H1 (cell line): ENCODE measurements around the gene RAB10. TPM values are rescaled to one million over a fixed set of nuclear protein-coding genes. Genes with fewer than 3 reads are reported as not detected.

Experiments used
- CTCF ChIA-PET: fragments of 300-600 bp; sonication (Branson Sonifier 250); formaldehyde crosslinking; loops from one replicate; lab custom pipeline; 2021; ENCODE audit not compliant: partially characterized antibody; lab: Charles Lee
- POLR2A ChIA-PET: fragments of 300-600 bp; sonication (Branson Sonifier 250); formaldehyde crosslinking; loops from one replicate; lab custom pipeline; 2021; ENCODE audit warnings: inconsistent platforms; ENCODE audit not compliant: partially characterized antibody; lab: Charles Lee
- DNase-seq, 2 experiments: peaks; one replicate each; pipeline versions ENCODE4 v3.0.0 to v3.0.0-alpha.2; 2010 to 2022; ENCODE audit warnings: low spot score in 2 of 2, low read depth in 1 of 2, mixed read lengths in 1 of 2
- FAIRE-seq: peaks from 2 replicates; lab custom pipeline; 2011; peaks lifted over from hg19 to GRCh38; lab: Jason Lieb, UNC
- H2AFZ ChIP-seq: 2 replicates; pipeline ENCODE4 v1.8.1; 2012; ENCODE audit warnings: low read length, inconsistent platforms
- H2AK5ac ChIP-seq: 2 replicates; pipeline ENCODE4 v1.6.1; 2013; ENCODE audit warnings: low read depth, low read length
- H2BK120ac ChIP-seq: replicated peaks from 2 replicates; pipeline ENCODE3; 2013; ENCODE audit warnings: low read depth, low read length, inconsistent platforms
- H2BK12ac ChIP-seq: 2 replicates; pipeline ENCODE4 v1.6.1; 2013; ENCODE audit warnings: low read depth, low read length
- H2BK15ac ChIP-seq: 2 replicates; pipeline ENCODE4 v1.6.1; 2013; ENCODE audit warnings: low read length
- H2BK20ac ChIP-seq: 2 replicates; pipeline ENCODE4 v1.6.1; 2013; ENCODE audit warnings: low read length
- H2BK5ac ChIP-seq: 2 replicates; pipeline ENCODE4 v1.6.1; 2013; ENCODE audit warnings: low read depth, low read length
- H3K14ac ChIP-seq: 2 replicates; pipeline ENCODE4 v1.6.1; 2013; ENCODE audit warnings: inconsistent platforms; ENCODE audit not compliant: insufficient read length
- H3K18ac ChIP-seq: 2 replicates; pipeline ENCODE4 v1.6.1; 2013; ENCODE audit warnings: low read length; ENCODE audit errors: extremely low read depth
- H3K23ac ChIP-seq: 2 replicates; pipeline ENCODE4 v1.6.1; 2013; ENCODE audit warnings: inconsistent platforms; ENCODE audit not compliant: insufficient read length
- H3K23me2 ChIP-seq: 2 replicates; pipeline ENCODE4 v1.6.1; 2013; ENCODE audit warnings: low read depth, low read length
- H3K27ac ChIP-seq: 2 replicates; pipeline ENCODE4 v1.6.1; 2011; ENCODE audit warnings: low read depth, low read length, inconsistent platforms
- H3K27me3 ChIP-seq, 4 experiments: replicated peaks in 1 of 4; 1 replicate in 1 of 4; 2 replicates in 3 of 4; pipeline versions ENCODE4 v1.6.1 to v1.8.1; 2011 to 2013; ENCODE audit warnings: low read length in 3 of 4, mild to moderate bottlenecking in 3 of 4, inconsistent platforms in 2 of 4, mixed read lengths in 2 of 4, moderate library complexity in 1 of 4; ENCODE audit not compliant: control insufficient read depth in 3 of 4, insufficient read depth in 3 of 4; ENCODE audit errors: extremely low read depth in 1 of 4
- H3K36me3 ChIP-seq, 4 experiments: 2 replicates each; pipeline versions ENCODE4 v1.6.1 to v1.8.1; 2011 to 2013; ENCODE audit warnings: mild to moderate bottlenecking in 4 of 4, low read length in 3 of 4, moderate library complexity in 2 of 4, control low read depth in 1 of 4, inconsistent platforms in 1 of 4; ENCODE audit not compliant: insufficient read depth in 4 of 4, control insufficient read depth in 2 of 4
- H3K4ac ChIP-seq: replicated peaks from 2 replicates; pipeline ENCODE3; 2013; ENCODE audit warnings: low read length, low read depth, mixed read lengths, inconsistent platforms; ENCODE audit not compliant: insufficient read length
- H3K4me1 ChIP-seq, 4 experiments: replicated peaks in 1 of 4; 1 replicate in 1 of 4; 2 replicates in 3 of 4; pipeline versions ENCODE4 v1.6.1 to v1.8.1; 2011 to 2013; ENCODE audit warnings: low read length in 3 of 4, inconsistent platforms in 2 of 4, mixed read lengths in 1 of 4; ENCODE audit not compliant: insufficient read depth in 4 of 4, control insufficient read depth in 3 of 4
- H3K4me2 ChIP-seq, 2 experiments: 2 replicates each; pipeline versions ENCODE4 v1.6.1 to v1.8.1; 2011 to 2013; ENCODE audit warnings: low read depth in 2 of 2, low read length in 2 of 2, control low read depth in 1 of 2, inconsistent platforms in 1 of 2, mild to moderate bottlenecking in 1 of 2; ENCODE audit not compliant: insufficient read depth in 1 of 2
- H3K4me3 ChIP-seq, 4 experiments: fragments of 200-600, 300-600 bp in 1 of 4; sonication (generic), shearing (Covaris generic), sonication (Bioruptor Twin) in 1 of 4; 2 replicates each; pipeline versions ENCODE4 v1.5.1 to v1.8.1; 2011 to 2016; ENCODE audit warnings: low read length in 4 of 4, low read depth in 3 of 4, control low read depth in 2 of 4, inconsistent platforms in 2 of 4, mild to moderate bottlenecking in 2 of 4, mixed read lengths in 1 of 4, moderate library complexity in 1 of 4; ENCODE audit not compliant: insufficient read depth in 2 of 4; ENCODE audit errors: extremely low read depth in 1 of 4
- H3K56ac ChIP-seq: replicated peaks from 2 replicates; pipeline ENCODE3; 2013; ENCODE audit warnings: low read depth, mild to moderate bottlenecking, mixed read lengths, low read length, inconsistent platforms; ENCODE audit not compliant: insufficient read length
- H3K79me1 ChIP-seq: 2 replicates; pipeline ENCODE4 v1.6.1; 2013; ENCODE audit warnings: low read depth, low read length, control low read depth
- H3K79me2 ChIP-seq, 2 experiments: 2 replicates each; pipeline versions ENCODE4 v1.6.1 to v1.8.1; 2012 to 2013; ENCODE audit warnings: low read length in 2 of 2, mild to moderate bottlenecking in 2 of 2, inconsistent platforms in 1 of 2; ENCODE audit not compliant: insufficient read depth in 2 of 2, control insufficient read depth in 1 of 2
- H3K9ac ChIP-seq, 4 experiments: replicated peaks in 1 of 4; 1 replicate in 1 of 4; 2 replicates in 3 of 4; pipeline versions ENCODE4 v1.6.1 to v1.8.1; 2011 to 2013; ENCODE audit warnings: low read depth in 3 of 4, low read length in 3 of 4, control low read depth in 2 of 4, mild to moderate bottlenecking in 2 of 4, moderate library complexity in 2 of 4, inconsistent platforms in 1 of 4; ENCODE audit errors: extremely low read depth in 1 of 4
- H3K9me3 ChIP-seq, 2 experiments: 2 replicates each; pipeline versions ENCODE4 v1.6.1 to v1.8.1; 2012 to 2013; ENCODE audit warnings: mild to moderate bottlenecking in 2 of 2, moderate library complexity in 2 of 2, control low read depth in 1 of 2, inconsistent platforms in 1 of 2, low read depth in 1 of 2, low read length in 1 of 2, mixed read lengths in 1 of 2; ENCODE audit not compliant: insufficient read depth in 2 of 2
- H4K20me1 ChIP-seq, 2 experiments: replicated peaks in 1 of 2; 2 replicates each; pipeline versions ENCODE3 to v1.8.1; 2011 to 2013; ENCODE audit warnings: inconsistent platforms in 2 of 2, low read length in 2 of 2, mild to moderate bottlenecking in 1 of 2; ENCODE audit not compliant: insufficient read depth in 2 of 2, control insufficient read depth in 1 of 2
- H4K5ac ChIP-seq: 2 replicates; pipeline ENCODE4 v1.6.1; 2013; ENCODE audit warnings: low read length, low read depth, mixed read lengths, inconsistent platforms; ENCODE audit not compliant: insufficient read length
- H4K8ac ChIP-seq: 2 replicates; pipeline ENCODE4 v1.8.0; 2013; ENCODE audit warnings: mild to moderate bottlenecking, moderate library complexity, low read length, inconsistent platforms; ENCODE audit not compliant: insufficient read depth; ENCODE audit errors: extremely low read depth
- H4K91ac ChIP-seq: replicated peaks from 2 replicates; pipeline ENCODE3; 2013; ENCODE audit warnings: low read length, mixed read lengths, inconsistent platforms; ENCODE audit not compliant: insufficient read length
- BACH1 ChIP-seq: IDR thresholded peaks from 2 replicates; pipeline ENCODE4 v1.6.1; 2012; ENCODE audit warnings: low read length, improper control_type of control experiment
- BRCA1 ChIP-seq: IDR thresholded peaks from 2 replicates; pipeline ENCODE4 v1.6.1; 2012; ENCODE audit warnings: low read depth, low read length, improper control_type of control experiment
- PHF8 ChIP-seq: fragments of 200-600 bp; sonication (generic); conservative IDR thresholded peaks from 2 replicates; pipeline ENCODE4 v1.7.1; 2012; ENCODE audit warnings: low read depth, mild to moderate bottlenecking, inconsistent platforms, low read length, moderate library complexity
- SAP30 ChIP-seq: fragments of 300-600 bp; sonication (generic); IDR thresholded peaks from 2 replicates; pipeline ENCODE4 v1.7.1; 2012; ENCODE audit warnings: low read length, moderate library complexity, mild to moderate bottlenecking, inconsistent platforms; ENCODE audit not compliant: insufficient read depth, insufficient replicate concordance
- WGBS, 2 experiments: shearing (Covaris generic) in 1 of 2; methylation state at CpG; one replicate each; pipeline versions ENCODE4 v1.1.6 to v1.1.7; 2013 to 2015; ENCODE audit warnings: low lambda C conversion rate in 2 of 2, mixed read lengths in 2 of 2, inconsistent platforms in 1 of 2, low coverage in 1 of 2, missing lambda C conversion rate in 1 of 2; ENCODE audit not compliant: insufficient replicate concordance in 2 of 2, insufficient coverage in 1 of 2, insufficient read length in 1 of 2; ENCODE audit errors: extremely low coverage in 1 of 2, missing lambda C conversion rate in 1 of 2; 5-methylcytosine and 5-hydroxymethylcytosine counted together
- polyA plus RNA-seq, 7 experiments: library from polyadenylated mRNA; depleted of rRNA in 3 of 7; stranded (reverse) in 5 of 7; unstranded in 2 of 7; fragments of >200 nt in 5 of 7; fragments of 200-250 nt in 2 of 7; gene quantifications; 1 replicate in 5 of 7; 2 replicates in 1 of 7; 4 replicates in 1 of 7; pipeline versions ENCODE4 v1.2.1 to v1.2.3, GENCODE V29; 2011 to 2013; ENCODE audit warnings: missing spikeins in 2 of 7, mixed read lengths in 2 of 7
- total RNA-seq: library from RNA; stranded (reverse); fragmentation: NEBNext Ultra II Directional; extraction: Animal tissue kit (Norgen Biotek cat#: 25700); gene quantifications from 2 replicates; pipeline ENCODE4 v1.2.1, GENCODE V29; 2021

Gene RAB10
- total and polyA plus RNA-seq, 2 of the 8 experiments (the other 6 are each of a cell fraction or from before 2014, with no cell fraction given): 42.6 to 136 TPM

- no peaks in the 10 kb centered on the region for H4K20me1 ChIP-seq
- FAIRE-seq: no peak
- H3K9me3 ChIP-seq: no peaks in the 10 kb centered on the region
- H3K56ac ChIP-seq: no peak overlapping the region
- H3K23me2 ChIP-seq: no peaks in the 10 kb centered on the region
- H4K8ac ChIP-seq: peak overlapping the region; percentile 15; the same call in 1 of the 2 replicates
- H3K23ac ChIP-seq: no peak overlapping the region
- 94% methylated on average over 15 of the region's 15 CpGs; no CpG with 5 or more reads in 1 of the 2 experiments for WGBS, 2 experiments
- H3K79me1 ChIP-seq: no peaks in the 10 kb centered on the region
- H2BK120ac ChIP-seq: no peak overlapping the region
- H3K27me3 ChIP-seq: no peaks in the 10 kb centered on the region
- CTCF ChIA-PET: interaction anchor here (1.2 to 5.5 kb wide), 3 partner anchors 9 to 475 kb away, joined by 3 to 81 read pairs (median 6); no protein-coding TSS in a partner anchor
- no peak overlapping the region for H3K27ac ChIP-seq
- peaks cover 0 to 2% (median 0%) of the 10 kb centered on the region in 4 experiments; a peak in 1 of 7 replicates for H3K4me1 ChIP-seq
- no peak for TF ChIP-seq BACH1
- no peak for TF ChIP-seq PHF8
- TF ChIP-seq BRCA1: no peak
- TF ChIP-seq SAP30: no peak
- H4K5ac ChIP-seq: no peak overlapping the region
- POLR2A ChIA-PET: interaction anchor here (0.9 to 1.0 kb wide), 2 partner anchors 12 to 40 kb away, joined by 3 to 4 read pairs; partner anchors contain the start of gene KIF3C
- H2BK12ac ChIP-seq: no peak overlapping the region
- no peak overlapping the region for H3K4me3 ChIP-seq
- no peaks in the 10 kb centered on the region for H3K79me2 ChIP-seq
- DNase-seq: no peak
- H2AFZ ChIP-seq: no peak overlapping the region
- no peak overlapping the region for H2BK15ac ChIP-seq
- H2BK20ac ChIP-seq: no peak overlapping the region
- no peak overlapping the region for H3K4me2 ChIP-seq
- no peak overlapping the region for H3K18ac ChIP-seq
- H2BK5ac ChIP-seq: no peak overlapping the region
- no peak overlapping the region for H2AK5ac ChIP-seq
- H3K36me3 ChIP-seq: no peaks in the 10 kb centered on the region
- no peak overlapping the region for H4K91ac ChIP-seq
- peak overlapping the region in 1 of 4 experiments; percentile 45; a peak in 2 of 7 replicates for H3K9ac ChIP-seq
- H3K14ac ChIP-seq: no peak overlapping the region
- no peak overlapping the region for H3K4ac ChIP-seq
These were observed 39.4 kb upstream of the RAB10 start for GRCh38 chr2:25994509-25994908.
